NT2/D1 (cell line): Measurements from ENCODE around the gene ACBD6.

Experiments
- SUZ12 ChIP-seq: IDR thresholded peaks from 2 replicates; pipeline ENCODE4 v1.6.1; 2011; ENCODE audit not compliant: insufficient read length, insufficient read depth; ENCODE audit errors: extremely low read depth
- YY1 ChIP-seq: IDR thresholded peaks from 2 replicates; pipeline ENCODE4 v1.6.1; 2011; ENCODE audit not compliant: insufficient read length, insufficient read depth
- ZNF274 ChIP-seq: IDR thresholded peaks from 2 replicates; pipeline ENCODE4 v1.6.1; 2011; ENCODE audit warnings: mild to moderate bottlenecking, low read depth, low read length

GRCh38 chr1:180519846-180520245 lies 17.5 kb upstream of the ACBD6 start:
- TF ChIP-seq YY1 (no peak), ZNF274 (no peak), SUZ12 (no peak)
